ENCODE data around the gene UBAP2.
"Not testable (repeated sequence)": the region's sequence is repeated elsewhere in the genome, so short reads cannot be mapped to it uniquely, and the experiment has no call there.

The UBAP2 gene

DNA sequence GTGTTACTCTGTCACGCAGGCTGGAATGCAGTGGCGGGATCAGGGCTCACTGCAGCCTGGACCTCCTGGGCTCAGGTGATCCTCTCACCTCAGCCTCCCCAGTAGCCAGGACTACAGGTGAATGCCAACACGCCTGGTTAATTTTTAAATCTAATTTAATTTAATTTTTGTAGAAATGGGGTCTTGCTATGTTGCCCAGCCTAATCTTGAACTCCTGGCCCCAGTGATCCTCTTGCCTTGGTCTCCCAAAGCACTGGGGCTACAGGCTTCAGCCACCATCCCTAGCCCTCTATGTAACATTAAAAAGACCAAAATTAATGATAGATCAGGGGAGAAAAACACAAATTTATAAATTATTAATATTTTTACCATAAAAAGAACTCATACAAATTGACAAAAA lies 11.3 kb upstream of the UBAP2 start:
- intact Hi-C loops (cut with DNase I), result no loop called here
- no peak for DNase-seq

DNA sequence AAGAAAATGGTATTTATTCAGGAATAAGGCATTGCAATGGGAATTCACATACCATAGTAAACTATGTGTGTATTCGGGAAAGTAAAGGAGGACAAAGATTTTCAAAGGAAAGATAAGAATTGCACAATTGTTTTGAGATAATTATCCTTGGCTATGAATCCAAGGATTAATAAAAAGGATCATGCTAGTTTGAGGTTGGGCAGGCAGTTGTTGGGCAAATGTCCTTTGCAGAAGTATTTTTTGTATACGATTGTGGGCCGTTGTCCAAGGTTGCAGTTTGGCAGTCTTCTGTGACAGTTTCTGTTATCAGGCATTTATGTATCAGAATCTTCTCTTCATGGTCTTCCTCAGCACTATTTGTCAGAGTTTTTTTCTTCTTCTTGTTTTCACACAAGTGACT lies 10.6 kb upstream of the UBAP2 start:
- DNase-seq, result no peak
- intact Hi-C loops (cut with DNase I), result no loop called here

DNA sequence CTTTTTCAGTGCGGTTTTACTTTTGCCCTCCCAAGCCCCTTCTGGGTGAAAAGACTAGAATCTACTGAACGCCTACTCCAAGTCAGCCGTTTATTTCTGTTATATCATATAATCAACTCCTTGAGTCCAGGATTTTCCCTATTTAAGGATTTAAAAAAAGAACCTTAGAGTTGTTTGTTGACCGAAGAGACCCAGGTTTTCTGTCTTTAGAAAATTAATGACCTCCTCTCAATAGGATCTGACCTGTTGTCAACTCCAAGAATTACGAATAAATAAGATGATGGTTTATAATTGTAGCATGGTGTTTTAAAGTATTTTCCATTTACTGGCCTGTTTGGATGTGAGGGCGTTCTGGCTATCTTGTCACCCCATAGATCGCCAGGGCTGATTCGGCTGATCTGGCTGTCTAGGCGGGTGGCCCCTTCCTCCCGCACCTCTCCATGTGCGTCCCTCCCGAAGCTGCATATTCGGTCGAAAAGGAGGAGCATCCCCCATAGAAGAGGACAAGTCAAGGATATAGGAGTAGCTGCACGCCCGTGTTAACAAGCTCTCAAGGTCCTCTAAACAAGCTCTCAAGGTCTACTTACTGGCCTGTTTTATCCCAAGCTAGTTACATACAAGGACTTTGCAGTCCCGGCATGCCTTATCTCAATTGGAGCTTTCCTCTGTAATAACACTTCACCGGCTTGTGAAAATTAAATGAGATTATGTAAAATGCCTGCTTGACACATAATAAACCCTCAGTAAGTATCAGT lies 1.1 kb upstream of the UBAP2 start:
- intact Hi-C loops (cut with DNase I), result loop anchor here (5.0 to 10.0 kb wide), 3 partner anchors 77 to 235 kb away; partner anchors contain the start of genes DCAF12, UBAP1 and UBE2R2
- DNase-seq, result peak in 6 of 42 donors; percentile 2 to 20 (median 14)

DNA sequence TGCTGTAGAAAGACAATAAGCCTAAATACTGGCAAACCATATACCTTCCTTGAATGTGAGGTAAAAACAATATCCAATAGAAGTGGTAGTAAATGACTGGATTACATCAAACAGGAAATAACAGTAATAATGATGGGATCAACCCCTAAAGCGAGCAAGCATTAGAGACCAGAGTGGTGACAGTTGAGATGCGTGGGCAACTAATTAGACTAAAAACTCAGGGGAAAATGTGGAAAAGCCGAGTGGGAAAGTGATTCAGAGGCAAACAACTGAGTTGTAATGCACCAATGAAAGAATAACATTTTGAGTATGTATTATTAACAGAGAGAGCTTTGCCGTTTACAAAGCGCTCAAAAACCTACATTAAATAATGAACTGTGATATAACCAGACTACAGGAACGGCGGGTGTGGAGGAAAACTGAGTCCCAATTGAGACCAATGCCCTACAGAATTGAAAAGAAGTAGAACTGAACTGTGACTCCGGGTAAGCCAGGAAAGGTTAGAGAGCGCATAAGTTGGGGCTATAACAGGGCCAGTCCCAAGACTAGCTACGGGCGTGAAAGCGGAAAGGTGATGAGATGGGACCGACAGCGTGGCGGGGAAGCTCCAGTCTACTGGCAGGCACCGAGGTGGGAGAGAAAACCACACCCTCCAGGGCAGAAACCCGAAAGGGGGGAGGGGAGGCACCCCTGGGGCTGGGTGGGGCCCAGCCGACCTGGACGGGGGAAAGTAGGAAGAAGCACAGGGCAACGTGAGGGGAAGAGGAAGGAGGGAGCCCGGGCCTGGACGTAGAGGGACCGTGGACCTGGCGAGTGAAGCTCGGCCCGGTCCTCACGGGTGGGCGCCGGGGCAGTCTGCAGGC lies 592 bp downstream of the UBAP2 start:
- peak in 39 of 42 donors; percentile 7 to 66 (median 36) for DNase-seq
- intact Hi-C loops (cut with DNase I), result loop anchor here (5.0 to 10.0 kb wide), 3 partner anchors 79 to 233 kb away; partner anchors contain the start of genes DCAF12, UBAP1 and UBE2R2

DNA sequence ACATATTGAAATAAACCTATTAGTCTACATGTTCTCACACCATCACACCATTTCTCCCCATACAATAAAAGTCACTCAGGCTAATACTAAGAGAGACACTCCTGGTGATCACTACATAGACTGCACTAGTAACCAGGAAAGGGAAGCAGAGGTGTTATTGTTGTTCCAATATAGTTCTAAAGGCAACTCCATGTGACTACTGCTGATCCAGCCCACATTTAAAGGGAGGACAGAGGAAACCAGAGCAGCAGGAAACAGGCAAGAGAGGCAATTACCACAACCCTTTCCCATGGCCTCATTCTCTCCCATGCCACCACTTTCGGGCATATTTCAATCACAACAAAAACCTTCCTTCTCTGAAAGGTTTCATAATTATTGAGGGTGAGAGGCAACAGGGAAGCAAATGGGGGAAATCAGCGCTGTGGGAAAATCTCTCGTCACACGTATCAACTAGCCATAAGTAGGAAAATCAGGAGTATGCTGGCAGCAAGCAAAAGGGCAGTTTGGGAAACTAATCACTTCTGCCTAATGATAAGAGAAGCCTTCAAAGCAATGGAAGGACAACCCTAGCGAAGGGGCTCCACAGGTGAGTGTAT lies 1.8 kb downstream of the UBAP2 start:
- intact Hi-C loops (cut with DNase I), result loop anchor here (5.0 to 10.0 kb wide), 3 partner anchors 80 to 232 kb away; partner anchors contain the start of genes DCAF12, UBAP1 and UBE2R2
- no peak for DNase-seq

DNA sequence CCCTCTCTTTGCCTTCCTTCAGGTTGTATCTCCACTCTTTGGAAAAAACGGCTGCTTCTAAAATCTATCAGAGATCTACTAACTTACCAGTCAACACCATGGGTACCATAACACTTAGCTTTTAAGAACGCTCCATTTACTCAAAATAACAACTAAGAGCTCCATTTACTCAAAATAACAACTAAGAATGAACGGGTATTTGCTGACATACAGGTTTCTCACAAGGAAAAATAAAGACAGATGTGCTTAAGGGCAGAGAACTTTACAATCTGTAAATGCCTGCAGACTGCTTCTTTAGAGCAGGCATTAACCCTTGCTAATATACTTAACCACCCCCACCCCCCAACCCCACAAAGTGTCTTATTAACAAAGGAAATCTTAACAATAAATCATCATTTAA lies 2.8 kb downstream of the UBAP2 start:
- no peak for DNase-seq
- intact Hi-C loops (cut with DNase I), result loop anchor here (5.0 to 10.0 kb wide), 3 partner anchors 81 to 231 kb away; partner anchors contain the start of genes DCAF12, UBAP1 and UBE2R2

DNA sequence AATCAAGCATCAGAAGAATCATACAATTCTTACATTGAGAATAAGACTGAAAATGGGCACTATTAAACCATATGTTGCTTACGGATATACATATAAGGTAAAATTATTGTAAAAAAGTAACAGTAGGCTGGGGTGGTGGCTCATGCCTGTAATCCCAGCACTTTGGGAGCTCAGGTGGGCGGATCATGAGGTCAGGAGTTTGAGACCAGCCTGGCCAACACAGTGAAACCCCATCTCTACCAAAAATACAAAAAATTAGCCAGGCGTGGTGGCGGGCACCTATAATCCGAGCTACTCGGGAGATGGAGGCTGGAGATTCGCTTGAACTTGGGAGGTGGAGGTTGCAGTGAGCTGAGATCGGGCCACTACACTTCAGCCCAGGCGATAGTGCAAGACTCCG lies 6.6 kb downstream of the UBAP2 start:
- intact Hi-C loops (cut with DNase I), result loop anchor here (10.0 kb wide), 2 partner anchors 133 to 227 kb away; partner anchors contain the start of genes UBAP1 and UBE2R2

DNA sequence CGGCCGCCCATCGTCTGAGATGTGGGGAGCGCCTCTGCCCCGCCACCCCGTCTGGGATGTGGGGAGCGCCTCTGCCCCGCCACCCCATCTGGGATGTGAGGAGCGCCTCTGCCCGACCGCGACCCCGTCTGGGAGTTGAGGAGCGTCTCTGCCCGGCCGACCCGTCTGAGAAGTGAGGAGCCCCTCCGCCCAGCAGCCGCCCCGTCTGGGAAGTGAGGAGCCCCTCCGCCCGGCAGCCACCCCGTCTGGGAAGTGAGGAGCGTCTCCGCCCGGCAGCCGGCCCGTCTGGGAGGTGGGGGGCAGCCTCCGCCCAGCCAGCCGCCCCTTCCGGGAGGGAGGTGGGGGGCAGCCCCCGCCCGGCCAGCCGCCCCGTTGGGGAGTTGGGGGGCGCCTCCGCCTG lies 9.8 kb downstream of the UBAP2 start:
- intact Hi-C loops (cut with DNase I); DNase-seq: not testable (repeated sequence)

More for the DNA sequence above, 6.6 kb downstream of the UBAP2 start:
- not testable (repeated sequence) for DNase-seq

DNA sequence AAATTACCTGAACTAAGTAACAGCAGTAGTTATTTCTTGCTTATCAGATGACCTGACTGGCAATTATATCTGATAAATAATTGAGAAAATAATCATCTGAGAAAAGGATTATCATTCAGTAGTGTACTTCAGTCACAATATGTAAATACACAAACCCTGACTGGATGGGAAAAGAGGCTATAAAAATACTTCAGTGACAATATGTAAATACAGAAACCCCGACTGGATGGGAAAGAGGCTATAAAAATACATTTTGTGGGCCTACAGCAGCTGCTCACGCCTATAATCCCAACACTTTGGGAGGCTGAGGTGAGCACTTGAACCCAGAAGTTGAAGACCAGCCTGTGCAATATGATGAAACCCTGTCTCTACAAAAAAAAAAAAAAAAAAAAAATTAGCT lies 11.1 kb downstream of the UBAP2 start:
- intact Hi-C loops (cut with DNase I), result no loop called here
- DNase-seq, result no peak

DNA sequence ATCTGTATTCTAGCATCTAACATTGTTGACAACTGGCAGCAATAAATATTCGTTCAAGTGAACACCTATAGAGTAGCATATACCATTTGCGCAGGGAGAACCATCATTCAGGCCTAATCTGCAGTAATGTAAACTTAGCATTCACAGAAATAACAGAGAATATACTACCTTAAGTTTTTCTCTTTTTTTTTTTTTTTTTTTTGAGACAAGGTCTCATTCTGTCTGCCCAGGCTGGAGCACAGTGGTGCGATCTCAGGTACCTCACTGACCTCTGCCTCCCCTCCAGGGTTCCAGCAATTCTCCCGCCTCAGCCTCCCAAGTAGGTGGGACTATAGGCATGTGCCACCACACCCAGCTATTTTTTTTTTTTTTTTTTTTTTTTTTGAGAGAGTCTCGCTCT lies 12.1 kb downstream of the UBAP2 start:
- no peak for DNase-seq

DNA sequence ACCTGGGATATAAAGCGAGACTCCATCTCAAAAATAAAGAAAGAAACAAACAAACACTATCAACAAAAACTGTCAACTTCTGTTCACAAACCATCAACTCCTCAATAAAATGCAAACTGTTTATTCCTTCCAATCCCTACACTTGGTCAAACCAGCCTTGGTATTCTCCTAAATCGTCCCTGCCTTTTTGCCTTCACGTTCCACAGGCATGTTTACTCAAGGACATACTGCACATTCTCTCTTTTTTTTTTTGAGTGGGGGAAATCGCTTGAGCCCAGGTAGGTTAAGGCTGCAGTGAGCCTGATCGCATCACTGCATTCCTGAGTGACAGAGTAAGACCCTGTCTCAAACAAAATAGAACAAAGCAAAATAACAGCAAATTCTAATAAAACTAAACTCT lies 13.0 kb downstream of the UBAP2 start:
- intact Hi-C loops (cut with DNase I), result no loop called here
- DNase-seq, result no peak

More for the DNA sequence above, 12.1 kb downstream of the UBAP2 start:
- intact Hi-C loops (cut with DNase I), result no loop called here

DNA sequence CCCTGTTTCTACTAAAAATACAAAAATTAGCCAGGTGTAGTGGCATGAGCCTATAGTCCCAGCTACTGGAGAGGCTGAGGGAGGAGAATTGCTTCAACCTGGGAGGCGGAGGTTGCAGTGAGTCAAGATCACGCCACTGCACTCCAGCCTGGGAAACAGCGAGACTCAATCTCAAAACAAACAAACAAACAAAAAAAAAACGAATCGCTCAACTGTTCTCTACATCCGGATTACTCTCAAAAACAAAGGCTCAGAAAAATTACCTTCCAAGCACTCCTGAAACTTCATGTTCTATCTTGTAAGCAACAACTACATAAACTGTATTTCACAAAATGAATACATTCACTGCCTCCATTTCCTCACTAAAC lies 14.0 kb downstream of the UBAP2 start:
- DNase-seq, result no peak

DNA sequence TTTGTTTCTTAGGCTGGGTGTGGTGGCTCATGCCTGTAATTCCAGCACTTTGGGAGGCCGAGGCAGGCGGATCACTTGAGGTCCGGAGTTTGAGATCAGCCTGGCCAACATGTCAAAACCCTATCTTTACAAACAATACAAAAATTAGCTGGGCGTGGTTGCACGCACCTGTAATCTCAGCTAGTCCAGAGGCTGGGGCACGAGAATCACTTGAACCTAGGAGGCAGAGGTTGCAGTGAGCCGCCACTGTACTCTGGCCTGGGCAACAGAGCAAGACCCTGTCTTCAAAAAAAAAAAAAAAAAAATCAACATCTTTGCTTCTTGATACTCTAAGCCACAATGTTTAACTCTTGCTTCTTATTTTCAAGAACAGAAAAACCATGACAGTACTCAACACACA lies 16.1 kb downstream of the UBAP2 start:
- intact Hi-C loops (cut with DNase I), result no loop called here
- DNase-seq, result no peak

More for the DNA sequence above, 14.0 kb downstream of the UBAP2 start:
- intact Hi-C loops (cut with DNase I), result no loop called here

DNA sequence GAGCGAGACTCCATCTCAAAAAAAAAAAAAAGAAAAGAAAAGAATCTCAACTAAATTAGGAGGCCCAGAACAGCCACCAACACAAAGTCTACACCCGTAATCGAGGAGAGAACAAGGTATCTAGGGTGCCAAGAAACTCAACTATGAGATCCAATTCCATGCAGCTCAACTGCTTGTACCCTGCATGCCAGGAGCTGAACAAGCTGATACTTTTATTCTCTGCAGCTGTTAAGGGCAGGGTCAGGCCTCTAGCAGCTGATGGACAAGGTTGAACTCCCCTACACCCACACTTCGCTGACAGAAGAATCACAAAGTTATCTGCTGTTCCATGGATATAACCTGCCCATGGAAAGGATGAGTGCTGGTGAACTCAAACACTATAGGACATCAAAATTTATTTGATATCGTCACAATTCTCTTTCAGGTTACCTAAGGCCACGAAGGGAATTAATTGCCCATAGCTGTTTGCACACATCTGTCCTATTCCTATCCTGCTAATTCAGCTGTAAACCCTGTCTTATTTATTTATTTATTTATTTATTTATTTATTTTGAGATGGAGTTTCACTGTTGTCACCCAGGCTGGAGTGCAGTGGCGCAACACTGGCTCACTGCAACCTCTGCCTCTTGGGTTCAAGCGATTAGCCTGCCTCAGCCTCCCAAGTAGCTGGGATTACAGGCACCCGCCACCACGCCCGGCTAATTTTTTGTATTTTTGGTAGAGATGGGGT lies 20.7 kb downstream of the UBAP2 start:
- intact Hi-C loops (cut with DNase I), result no loop called here
- no peak for DNase-seq

DNA sequence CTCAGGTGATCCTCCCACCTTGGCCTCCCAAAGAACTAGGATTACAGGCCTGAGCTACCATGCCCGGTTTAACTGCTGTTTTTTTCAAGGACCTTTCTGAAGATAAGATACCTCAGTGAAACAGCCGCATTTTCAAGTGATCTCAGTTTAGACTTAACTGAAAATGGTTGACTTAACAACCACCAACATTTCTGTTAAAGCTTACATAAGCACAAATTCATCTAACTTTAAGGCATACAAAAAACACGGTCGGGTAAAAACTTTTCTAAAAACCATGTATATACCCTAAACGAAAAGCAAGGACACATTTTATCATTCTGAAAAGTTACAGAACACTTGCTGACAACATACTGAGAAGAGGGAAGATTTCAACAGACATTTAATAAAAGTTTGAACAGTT lies 22.9 kb downstream of the UBAP2 start:
- intact Hi-C loops (cut with DNase I), result no loop called here
- no peak for DNase-seq

DNA sequence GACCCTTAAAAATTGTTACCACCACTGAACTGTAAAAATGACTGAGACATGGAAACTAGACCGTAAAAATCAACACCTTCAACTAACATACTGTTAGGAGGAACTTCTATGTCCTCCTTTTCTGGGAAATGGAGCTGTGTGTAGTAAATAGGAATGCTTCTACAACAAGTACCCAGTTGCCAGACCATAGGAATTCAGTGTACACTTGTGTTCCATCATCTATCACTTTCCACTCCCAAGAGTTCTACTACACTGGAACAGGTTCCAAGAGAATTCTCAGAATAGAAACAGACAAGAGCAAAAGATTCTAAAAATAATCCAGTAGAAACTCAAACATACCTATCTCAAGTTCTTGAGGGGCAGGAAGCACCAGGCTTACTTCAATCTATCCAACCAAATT lies 23.6 kb downstream of the UBAP2 start:
- DNase-seq, result no peak
- intact Hi-C loops (cut with DNase I), result no loop called here

DNA sequence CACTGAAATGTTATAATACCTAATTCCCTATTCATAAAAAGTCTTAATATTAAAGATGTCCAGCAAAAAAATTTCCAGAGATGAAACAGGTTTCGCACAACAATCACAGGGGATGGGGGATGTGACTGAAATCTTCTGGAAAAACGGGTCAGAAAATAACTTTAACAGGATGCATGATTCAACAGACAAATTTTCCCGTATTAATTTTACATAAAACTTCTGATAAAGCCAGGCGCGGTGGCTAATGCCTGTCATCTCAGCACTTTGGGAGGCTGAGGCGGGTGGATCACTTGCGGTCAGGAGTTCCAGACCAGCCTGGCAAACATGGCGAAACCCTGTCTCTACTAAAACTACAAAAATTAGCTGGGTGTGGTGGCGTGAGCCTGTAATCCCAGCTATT lies 24.2 kb downstream of the UBAP2 start:
- peak in 1 of 42 donors; percentile 32 for DNase-seq
- intact Hi-C loops (cut with DNase I), result not testable (repeated sequence)

DNA sequence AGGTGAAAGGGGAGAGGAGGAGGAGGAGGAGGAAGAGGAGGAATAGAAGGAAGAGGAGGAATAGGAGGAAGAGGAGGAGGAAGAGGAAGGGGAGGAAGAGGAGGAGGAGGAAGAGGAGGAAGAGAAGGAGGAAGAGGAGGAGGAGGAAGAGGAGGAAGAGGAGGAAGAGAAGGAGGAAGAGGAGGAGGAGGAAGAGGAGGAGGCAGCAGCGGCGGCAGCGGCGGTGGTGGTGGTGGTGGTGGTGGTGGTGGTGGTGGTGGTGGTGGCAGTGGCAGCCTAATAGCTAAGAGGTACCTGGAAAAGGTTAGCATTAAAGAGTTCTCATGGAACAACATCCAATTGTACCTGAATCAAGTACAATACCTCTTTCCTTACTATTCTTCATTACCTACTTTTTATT lies 32.5 kb downstream of the UBAP2 start:
- peak in 1 of 42 donors; percentile 1 for DNase-seq
- intact Hi-C loops (cut with DNase I), result no loop called here

DNA sequence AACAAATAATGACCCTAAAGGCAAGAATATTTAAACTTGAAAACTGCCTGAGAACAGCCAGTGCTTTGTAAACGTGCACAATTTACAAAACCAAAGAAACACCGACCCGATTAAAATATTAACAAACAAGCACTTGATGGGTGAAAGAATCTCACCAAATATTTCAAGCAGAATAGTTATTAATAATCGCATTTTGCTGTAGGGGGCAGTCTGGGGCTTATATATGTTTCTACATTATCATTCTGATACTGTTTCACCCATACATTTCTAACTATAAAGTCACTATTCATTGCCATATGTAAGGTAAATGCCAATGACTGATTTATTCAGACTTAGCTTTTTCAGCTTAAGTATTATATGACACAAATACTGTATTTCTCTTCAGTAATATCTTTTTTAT lies 37.7 kb downstream of the UBAP2 start:
- intact Hi-C loops (cut with DNase I), result no loop called here
- DNase-seq, result peak in 2 of 42 donors; percentile 10 to 12

All from head of caudate nucleus (tissue), 42 donors.